GM12878 (cell line): ENCODE measurements around the gene RBM6. TPM values are rescaled to one million over a fixed set of nuclear protein-coding genes. Genes with fewer than 3 reads are reported as not detected.

ENCODE experiments used
- BCL11A ChIP-seq: IDR thresholded peaks from 2 replicates; pipeline ENCODE4 v1.6.1; 2011; ENCODE audit warnings: low read depth, low read length
- DPF2 ChIP-seq: fragments of 450-650 bp; IDR thresholded peaks from 2 replicates; pipeline ENCODE4 v1.6.1; 2017; ENCODE audit warnings: mild to moderate bottlenecking
- EGR1 ChIP-seq, 2 experiments: IDR thresholded peaks; 1 replicate in 1 of 2; 2 replicates in 1 of 2; pipeline ENCODE4 v1.6.1; 2011 to 2012; ENCODE audit warnings: low read depth in 2 of 2, low read length in 2 of 2, borderline replicate concordance in 1 of 2, mild to moderate bottlenecking in 1 of 2, moderate library complexity in 1 of 2
- EP300 ChIP-seq, 2 experiments: fragments of 150-350 bp in 1 of 2; IDR thresholded peaks; 2 replicates each; pipeline ENCODE4 v1.6.1; 2011 to 2012; ENCODE audit warnings: low read depth in 2 of 2, low read length in 2 of 2, borderline replicate concordance in 1 of 2, improper control_type of control experiment in 1 of 2, inconsistent platforms in 1 of 2; ENCODE audit not compliant: control insufficient read depth in 1 of 2
- ETV6 ChIP-seq, 2 experiments: fragments of 450-650 bp in 1 of 2; IDR thresholded peaks in 1 of 2; conservative IDR thresholded peaks in 1 of 2; 2 replicates each; pipeline ENCODE4 v1.6.1; 2014; ENCODE audit warnings: antibody characterized with exemption in 1 of 2, borderline replicate concordance in 1 of 2, low read depth in 1 of 2, mild to moderate bottlenecking in 1 of 2, moderate library complexity in 1 of 2
- FOS ChIP-seq: IDR thresholded peaks from 3 replicates; pipeline ENCODE4 v1.6.1; 2011; ENCODE audit warnings: borderline replicate concordance; ENCODE audit not compliant: insufficient read length; ENCODE audit errors: extremely low read depth
- HCFC1 ChIP-seq: fragments of 150-350 bp; IDR thresholded peaks from 2 replicates; pipeline ENCODE4 v1.6.1; 2014; ENCODE audit warnings: low read length
- HDAC2 ChIP-seq: fragments of 200-600 bp; sonication (generic); IDR thresholded peaks from 2 replicates; pipeline ENCODE4 v1.6.1; 2017
- KAT2A ChIP-seq: conservative IDR thresholded peaks from 2 replicates; pipeline ENCODE4 v1.6.1; 2011; ENCODE audit warnings: low read depth, low read length; ENCODE audit not compliant: control insufficient read depth
- NFIC ChIP-seq: IDR thresholded peaks from 2 replicates; pipeline ENCODE4 v1.6.1; 2012; ENCODE audit warnings: low read depth, mild to moderate bottlenecking, inconsistent platforms, low read length, moderate library complexity
- NRF1 ChIP-seq: conservative IDR thresholded peaks from 2 replicates; pipeline ENCODE4 v1.6.1; 2011; ENCODE audit warnings: mild to moderate bottlenecking, low read depth, low read length, improper control_type of control experiment
- SIN3A ChIP-seq: IDR thresholded peaks from 2 replicates; pipeline ENCODE4 v1.6.1; 2012; ENCODE audit warnings: low read depth, low read length, improper control_type of control experiment
- STAT1 ChIP-seq: fragments of 450-650 bp; conservative IDR thresholded peaks from 2 replicates; pipeline ENCODE4 v1.6.1; 2014; ENCODE audit warnings: antibody characterized with exemption, mild to moderate bottlenecking
- TBL1XR1 ChIP-seq: IDR thresholded peaks from 2 replicates; pipeline ENCODE4 v1.6.1; 2012; ENCODE audit warnings: low read depth, low read length, improper control_type of control experiment
- ZNF384 ChIP-seq: IDR thresholded peaks from 2 replicates; pipeline ENCODE4 v1.6.1; 2012; ENCODE audit warnings: low read depth, mild to moderate bottlenecking, low read length, improper control_type of control experiment, borderline replicate concordance
- polyA plus RNA-seq, 11 experiments: library from polyadenylated mRNA; depleted of rRNA in 4 of 11; unstranded in 6 of 11; stranded (reverse) in 5 of 11; fragments of >200 nt; fragmentation: Nextera tagmentation in 4 of 11; fragmentation: Illumina TruSeq in 1 of 11; extraction: Ambion mirVana in 4 of 11; extraction: Trizol in 1 of 11; gene quantifications; 1 replicate in 1 of 11; 2 replicates in 10 of 11; pipeline versions ENCODE4 v1.2.1 to v1.2.3, GENCODE V29; 2011 to 2016; ENCODE audit warnings: inconsistent platforms in 2 of 11, missing spikeins in 2 of 11, low read depth in 1 of 11
- total RNA-seq, 4 experiments: library from RNA; depleted of rRNA in 3 of 4; stranded (reverse); fragments of >200 nt in 3 of 4; fragmentation: Illumina TruSeq in 1 of 4; extraction: Trizol in 1 of 4; gene quantifications; 2 replicates each; pipeline versions ENCODE4 v1.2.1 to v1.2.3, GENCODE V29; 2013 to 2021
- TF ChIP-seq, protein P1 (sequence below): fragments of 450-650 bp; formaldehyde crosslinking; IDR thresholded peaks from 2 replicates; pipeline ENCODE4 v1.4.0; 2022; ENCODE audit warnings: mild to moderate bottlenecking, moderate library complexity
- TF ChIP-seq, protein P2 (sequence below): IDR thresholded peaks from 2 replicates; pipeline ENCODE4 v1.6.1; 2012; ENCODE audit warnings: mild to moderate bottlenecking, low read depth, low read length
- TF ChIP-seq, protein P3 (sequence below): fragments of 450-650 bp; conservative IDR thresholded peaks from 2 replicates; pipeline ENCODE4 v1.6.1; 2017; ENCODE audit warnings: mild to moderate bottlenecking, moderate library complexity
- TF ChIP-seq, protein P4 (sequence below): IDR thresholded peaks from 2 replicates; pipeline ENCODE4 v1.6.1; 2011; ENCODE audit warnings: low read depth, low read length, improper control_type of control experiment, borderline replicate concordance

Gene RBM6
- total and polyA plus RNA-seq, 10 of the 15 experiments (the other 5 are each of a cell fraction or from before 2014, with no cell fraction given): 45.3 to 103 (median 81.3) TPM

DNA sequence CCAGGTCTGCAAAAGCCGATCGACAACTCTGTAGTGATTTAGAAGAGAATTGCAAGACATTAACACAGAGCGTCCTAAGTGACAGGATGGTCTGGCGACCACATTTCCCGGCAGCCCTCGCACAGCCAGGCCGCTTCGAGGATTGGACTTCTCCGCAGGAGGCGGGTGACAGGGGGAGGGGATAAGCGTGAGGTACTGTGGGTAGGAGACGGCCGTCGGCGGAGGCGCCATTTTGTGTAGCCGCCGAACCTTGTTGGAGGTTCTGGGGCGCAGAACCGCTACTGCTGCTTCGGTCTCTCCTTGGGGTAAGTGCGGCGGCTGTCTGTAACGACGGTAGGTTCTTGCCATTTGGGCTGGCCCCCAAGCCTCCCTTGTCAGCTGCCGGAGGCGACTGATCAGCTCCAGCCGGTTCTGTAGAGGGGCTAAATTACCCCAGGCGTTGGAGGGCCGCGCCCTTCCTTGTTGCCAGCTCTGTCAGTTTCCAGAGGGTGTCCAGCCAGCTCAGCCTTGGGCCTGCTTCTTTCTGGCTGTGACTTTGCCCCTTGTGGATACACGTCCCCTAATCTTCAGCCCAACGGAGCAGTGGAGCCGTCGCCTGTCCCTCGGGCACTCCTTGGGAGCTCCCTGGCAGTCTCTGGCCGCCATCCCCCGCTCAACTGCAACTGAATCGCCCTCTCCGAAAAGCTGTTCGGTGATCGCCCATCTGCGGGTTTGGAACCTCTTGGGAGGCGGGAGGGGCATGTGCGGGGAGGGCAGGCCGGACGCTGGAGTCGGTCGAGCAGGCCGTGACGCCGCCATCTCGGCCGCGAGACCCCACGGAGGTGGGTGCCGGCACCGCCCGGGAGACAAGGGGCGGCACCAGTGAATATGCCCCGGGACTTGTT, 149.0 kb downstream of the RBM6 start, which contains the start of gene RBM5 (continued):
- TF ChIP-seq, protein P1, sequence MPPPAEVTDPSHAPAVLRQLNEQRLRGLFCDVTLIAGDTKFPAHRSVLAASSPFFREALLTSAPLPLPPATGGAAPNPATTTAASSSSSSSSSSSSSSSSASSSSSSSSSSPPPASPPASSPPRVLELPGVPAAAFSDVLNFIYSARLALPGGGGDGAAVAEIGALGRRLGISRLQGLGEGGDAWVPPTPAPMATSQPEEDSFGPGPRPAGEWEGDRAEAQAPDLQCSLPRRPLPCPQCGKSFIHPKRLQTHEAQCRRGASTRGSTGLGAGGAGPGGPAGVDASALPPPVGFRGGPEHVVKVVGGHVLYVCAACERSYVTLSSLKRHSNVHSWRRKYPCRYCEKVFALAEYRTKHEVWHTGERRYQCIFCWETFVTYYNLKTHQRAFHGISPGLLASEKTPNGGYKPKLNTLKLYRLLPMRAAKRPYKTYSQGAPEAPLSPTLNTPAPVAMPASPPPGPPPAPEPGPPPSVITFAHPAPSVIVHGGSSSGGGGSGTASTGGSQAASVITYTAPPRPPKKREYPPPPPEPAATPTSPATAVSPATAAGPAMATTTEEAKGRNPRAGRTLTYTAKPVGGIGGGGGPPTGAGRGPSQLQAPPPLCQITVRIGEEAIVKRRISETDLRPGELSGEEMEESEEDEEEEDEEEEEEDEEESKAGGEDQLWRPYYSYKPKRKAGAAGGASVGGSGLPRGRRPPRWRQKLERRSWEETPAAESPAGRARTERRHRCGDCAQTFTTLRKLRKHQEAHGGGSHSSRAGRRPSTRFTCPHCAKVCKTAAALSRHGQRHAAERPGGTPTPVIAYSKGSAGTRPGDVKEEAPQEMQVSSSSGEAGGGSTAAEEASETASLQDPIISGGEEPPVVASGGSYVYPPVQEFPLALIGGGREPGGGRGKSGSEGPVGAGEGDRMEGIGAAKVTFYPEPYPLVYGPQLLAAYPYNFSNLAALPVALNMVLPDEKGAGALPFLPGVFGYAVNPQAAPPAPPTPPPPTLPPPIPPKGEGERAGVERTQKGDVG: no peak
- TF ChIP-seq DPF2 (no peak), KAT2A (no peak), HDAC2 (no peak), TBL1XR1 (no peak), HCFC1 (peak; percentile 81), NFIC (no peak), BCL11A (no peak), EP300 (IDR thresholded peaks at IDR 0.05; ENCODE audit: borderline replicate concordance in 1 of 2, control insufficient read depth in 1 of 2, low read depth in 2 of 2, low read length in 2 of 2) (no peak), ETV6 (conservative IDR thresholded peaks at IDR 0.05 in 1 of 2, IDR thresholded peaks at IDR 0.05 in 1 of 2; ENCODE audit: borderline replicate concordance in 1 of 2, low read depth in 1 of 2) (no peak), SIN3A (peak; percentile 77), NRF1 (no peak), ZNF384 (no peak), STAT1 (no peak), EGR1 (IDR thresholded peaks at IDR 0.05; ENCODE audit: borderline replicate concordance in 1 of 2, low read depth in 2 of 2, low read length in 2 of 2) (no peak), FOS (no peak)
- TF ChIP-seq, protein P2, sequence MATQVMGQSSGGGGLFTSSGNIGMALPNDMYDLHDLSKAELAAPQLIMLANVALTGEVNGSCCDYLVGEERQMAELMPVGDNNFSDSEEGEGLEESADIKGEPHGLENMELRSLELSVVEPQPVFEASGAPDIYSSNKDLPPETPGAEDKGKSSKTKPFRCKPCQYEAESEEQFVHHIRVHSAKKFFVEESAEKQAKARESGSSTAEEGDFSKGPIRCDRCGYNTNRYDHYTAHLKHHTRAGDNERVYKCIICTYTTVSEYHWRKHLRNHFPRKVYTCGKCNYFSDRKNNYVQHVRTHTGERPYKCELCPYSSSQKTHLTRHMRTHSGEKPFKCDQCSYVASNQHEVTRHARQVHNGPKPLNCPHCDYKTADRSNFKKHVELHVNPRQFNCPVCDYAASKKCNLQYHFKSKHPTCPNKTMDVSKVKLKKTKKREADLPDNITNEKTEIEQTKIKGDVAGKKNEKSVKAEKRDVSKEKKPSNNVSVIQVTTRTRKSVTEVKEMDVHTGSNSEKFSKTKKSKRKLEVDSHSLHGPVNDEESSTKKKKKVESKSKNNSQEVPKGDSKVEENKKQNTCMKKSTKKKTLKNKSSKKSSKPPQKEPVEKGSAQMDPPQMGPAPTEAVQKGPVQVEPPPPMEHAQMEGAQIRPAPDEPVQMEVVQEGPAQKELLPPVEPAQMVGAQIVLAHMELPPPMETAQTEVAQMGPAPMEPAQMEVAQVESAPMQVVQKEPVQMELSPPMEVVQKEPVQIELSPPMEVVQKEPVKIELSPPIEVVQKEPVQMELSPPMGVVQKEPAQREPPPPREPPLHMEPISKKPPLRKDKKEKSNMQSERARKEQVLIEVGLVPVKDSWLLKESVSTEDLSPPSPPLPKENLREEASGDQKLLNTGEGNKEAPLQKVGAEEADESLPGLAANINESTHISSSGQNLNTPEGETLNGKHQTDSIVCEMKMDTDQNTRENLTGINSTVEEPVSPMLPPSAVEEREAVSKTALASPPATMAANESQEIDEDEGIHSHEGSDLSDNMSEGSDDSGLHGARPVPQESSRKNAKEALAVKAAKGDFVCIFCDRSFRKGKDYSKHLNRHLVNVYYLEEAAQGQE: no peak
- TF ChIP-seq, protein P3, sequence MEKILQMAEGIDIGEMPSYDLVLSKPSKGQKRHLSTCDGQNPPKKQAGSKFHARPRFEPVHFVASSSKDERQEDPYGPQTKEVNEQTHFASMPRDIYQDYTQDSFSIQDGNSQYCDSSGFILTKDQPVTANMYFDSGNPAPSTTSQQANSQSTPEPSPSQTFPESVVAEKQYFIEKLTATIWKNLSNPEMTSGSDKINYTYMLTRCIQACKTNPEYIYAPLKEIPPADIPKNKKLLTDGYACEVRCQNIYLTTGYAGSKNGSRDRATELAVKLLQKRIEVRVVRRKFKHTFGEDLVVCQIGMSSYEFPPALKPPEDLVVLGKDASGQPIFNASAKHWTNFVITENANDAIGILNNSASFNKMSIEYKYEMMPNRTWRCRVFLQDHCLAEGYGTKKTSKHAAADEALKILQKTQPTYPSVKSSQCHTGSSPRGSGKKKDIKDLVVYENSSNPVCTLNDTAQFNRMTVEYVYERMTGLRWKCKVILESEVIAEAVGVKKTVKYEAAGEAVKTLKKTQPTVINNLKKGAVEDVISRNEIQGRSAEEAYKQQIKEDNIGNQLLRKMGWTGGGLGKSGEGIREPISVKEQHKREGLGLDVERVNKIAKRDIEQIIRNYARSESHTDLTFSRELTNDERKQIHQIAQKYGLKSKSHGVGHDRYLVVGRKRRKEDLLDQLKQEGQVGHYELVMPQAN: 0 out of 2 replicates have a peak, but pooled peaks have one; percentile 25
- TF ChIP-seq, protein P4, sequence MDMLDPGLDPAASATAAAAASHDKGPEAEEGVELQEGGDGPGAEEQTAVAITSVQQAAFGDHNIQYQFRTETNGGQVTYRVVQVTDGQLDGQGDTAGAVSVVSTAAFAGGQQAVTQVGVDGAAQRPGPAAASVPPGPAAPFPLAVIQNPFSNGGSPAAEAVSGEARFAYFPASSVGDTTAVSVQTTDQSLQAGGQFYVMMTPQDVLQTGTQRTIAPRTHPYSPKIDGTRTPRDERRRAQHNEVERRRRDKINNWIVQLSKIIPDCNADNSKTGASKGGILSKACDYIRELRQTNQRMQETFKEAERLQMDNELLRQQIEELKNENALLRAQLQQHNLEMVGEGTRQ: no peak
